Erythroblast (primary cell): ENCODE data around the gene NEU4.

ENCODE experiments used
- GATA1 ChIP-seq: IDR thresholded peaks from 2 replicates; pipeline ENCODE4 v1.6.1; 2011; ENCODE audit warnings: low read depth, mild to moderate bottlenecking, control low read depth, low read length, moderate library complexity
- POLR2A ChIP-seq: IDR thresholded peaks from 2 replicates; pipeline ENCODE4 v1.6.1; 2011; ENCODE audit warnings: mild to moderate bottlenecking, low read length

GRCh38 chr2:241852116-241852980 is 43.4 kb downstream of the NEU4 start:
- TF ChIP-seq POLR2A (no peak), GATA1 (no peak)
